PC-3 (cell line): ENCODE measurements around the gene GNAI2. TPM values are rescaled to one million over a fixed set of nuclear protein-coding genes. Genes with fewer than 3 reads are reported as not detected.

Experiments
- ATAC-seq: fragments of 200-7000 bp; cut with Tn5 transposase; 2 replicates; pipeline ENCODE4 v1.9.1; 2020; ENCODE audit warnings: mild to moderate bottlenecking, moderate library complexity
- BruUV-seq: library from RNA; stranded (reverse); fragments of 400-500 nt; replicated peaks from 2 replicates; lab custom pipeline; 2021; lab: Mats Ljungman, UMichigan
- CTCF ChIA-PET: fragments of 300-600 bp; sonication (Branson Sonifier 250); formaldehyde crosslinking; loops from one replicate; lab custom pipeline; 2022; ENCODE audit warnings: antibody characterized with exemption; lab: Charles Lee
- POLR2A ChIA-PET: fragments of 300-600 bp; sonication (Branson Sonifier 250); formaldehyde crosslinking; loops from one replicate; lab custom pipeline; 2022; ENCODE audit warnings: antibody characterized with exemption; ENCODE audit not compliant: unreplicated experiment; lab: Charles Lee
- DNase-seq: peaks from one replicate; pipeline ENCODE4 v3.0.0-alpha.2; 2015
- H2AFZ ChIP-seq: fragments of 300-600 bp; sonication (generic); 2 replicates; pipeline ENCODE4 v1.6.0; 2016; ENCODE audit warnings: antibody characterized with exemption, low read length
- H3F3A ChIP-seq: fragments of 300-600 bp; sonication (generic); one replicate; pipeline ENCODE4 v1.6.0; 2017; ENCODE audit warnings: antibody characterized with exemption, low read length, control low read depth, mild to moderate bottlenecking; ENCODE audit not compliant: unreplicated experiment
- H3K27ac ChIP-seq: fragments of 300-600 bp; sonication (generic); 2 replicates; pipeline ENCODE4 v1.5.1; 2016; ENCODE audit warnings: mild to moderate bottlenecking, low read length
- H3K27me3 ChIP-seq: fragments of 300-600 bp; sonication (generic); 2 replicates; pipeline ENCODE4 v1.6.1; 2016; ENCODE audit warnings: low read length, mixed read lengths
- H3K36me3 ChIP-seq: fragments of 300-600 bp; sonication (generic); 2 replicates; pipeline ENCODE4 v1.6.1; 2016; ENCODE audit warnings: low read depth, mixed run types, low read length, mixed read lengths
- H3K4me1 ChIP-seq: fragments of 300-600 bp; sonication (generic); 2 replicates; pipeline ENCODE4 v1.5.1; 2016; ENCODE audit warnings: low read length; ENCODE audit not compliant: insufficient read depth
- H3K4me2 ChIP-seq: fragments of 300-600 bp; sonication (generic); 2 replicates; pipeline ENCODE4 v1.6.0; 2016; ENCODE audit warnings: low read length
- H3K4me3 ChIP-seq: fragments of 300-600 bp; sonication (generic); 2 replicates; pipeline ENCODE4 v1.5.1; 2016; ENCODE audit warnings: mild to moderate bottlenecking, low read length, mixed read lengths
- H3K79me2 ChIP-seq: fragments of 300-600 bp; sonication (generic); 2 replicates; pipeline ENCODE4 v1.6.1; 2017; ENCODE audit warnings: low read length, mixed read lengths
- H3K9ac ChIP-seq: fragments of 300-600 bp; sonication (generic); 2 replicates; pipeline ENCODE4 v1.6.0; 2016; ENCODE audit warnings: mild to moderate bottlenecking, low read length
- H3K9me2 ChIP-seq: fragments of 300-600 bp; sonication (generic); replicated peaks from 2 replicates; pipeline ENCODE4 v1.6.1; 2016; ENCODE audit warnings: mixed run types, low read length, mixed read lengths
- H3K9me3 ChIP-seq: fragments of 300-600 bp; sonication (generic); 2 replicates; pipeline ENCODE4 v1.6.1; 2016; ENCODE audit warnings: low read length, mixed read lengths
- H4K20me1 ChIP-seq: fragments of 300-600 bp; sonication (generic); 2 replicates; pipeline ENCODE4 v1.6.1; 2016; ENCODE audit warnings: low read length, mixed read lengths
- CTCF ChIP-seq: fragments of 300-600 bp; sonication (generic); conservative IDR thresholded peaks from 2 replicates; pipeline ENCODE4 v1.5.1; 2017; ENCODE audit warnings: antibody characterized with exemption, low read depth, mild to moderate bottlenecking, low read length
- EZH2 ChIP-seq: fragments of 300-600 bp; sonication (generic); IDR thresholded peaks from one replicate; pipeline ENCODE4 v1.6.1; 2017; ENCODE audit warnings: antibody characterized with exemption, mild to moderate bottlenecking, low read length; ENCODE audit not compliant: unreplicated experiment
- EZH2phosphoT487 ChIP-seq: fragments of 300-600 bp; sonication (generic); IDR thresholded peaks from 2 replicates; pipeline ENCODE4 v1.6.1; 2018; ENCODE audit warnings: mild to moderate bottlenecking, antibody characterized with exemption, low read length, borderline replicate concordance
- intact Hi-C: fragments of 100-400 bp; cut with micrococcal nuclease; formaldehyde crosslinking; loops from 2 replicates; pipeline ENCODE4 v1.9.0; 2023
- total RNA-seq: library from RNA; depleted of rRNA; stranded (reverse); fragments of >200 nt; gene quantifications from 2 replicates; pipeline ENCODE4 v1.2.3, GENCODE V29; 2014

Gene GNAI2
- total RNA-seq, 1 experiment from 2014 or later = 221 TPM

GRCh38 chr3:50294089-50294488 is 58.1 kb downstream of the GNAI2 start:
- DNase-seq = no peak
- ChIA-PET CTCF (no interaction called here), POLR2A (no interaction called here)

GRCh38 chr3:50294492-50295403 is 58.7 kb downstream of the GNAI2 start:
- no TSS peak for BruUV-seq
- Histone ChIP-seq H3K4me1 (peaks cover 17% of the 10 kb centered on the region), H3K9me3 (no peaks in the 10 kb centered on the region), H2AFZ (no peak overlapping the region), H3F3A (peaks cover 4% of the 10 kb centered on the region), H3K36me3 (peaks cover 9% of the 10 kb centered on the region), H3K27me3 (no peaks in the 10 kb centered on the region), H3K79me2 (peaks cover 36% of the 10 kb centered on the region), H3K9me2 (no peaks in the 10 kb centered on the region), H3K4me2 (no peak overlapping the region), H3K9ac (no peak overlapping the region), H3K27ac (no peak overlapping the region), H3K4me3 (no peak overlapping the region), H4K20me1 (no peaks in the 10 kb centered on the region)
- DNase-seq (no peak), ATAC-seq (no peak)
- intact Hi-C loops = no loop called here
- TF ChIP-seq CTCF = no peak
- TF ChIP-seq EZH2 = no peak
- TF ChIP-seq EZH2phosphoT487 = no peak
- ChIA-PET CTCF (no interaction called here), POLR2A (no interaction called here)

More at GRCh38 chr3:50294089-50294488, 58.1 kb downstream of the GNAI2 start:
- no peak overlapping the region for H3K4me2 ChIP-seq
- no peak overlapping the region for H3K27ac ChIP-seq
- no peak overlapping the region for H3K4me3 ChIP-seq
- no peaks in the 10 kb centered on the region for H4K20me1 ChIP-seq
- H3K9me3 ChIP-seq = no peaks in the 10 kb centered on the region
- peaks cover 43% of the 10 kb centered on the region for H3K79me2 ChIP-seq
- peaks cover 15% of the 10 kb centered on the region for H3K36me3 ChIP-seq
- H2AFZ ChIP-seq = no peak overlapping the region
- no peak overlapping the region for H3K9ac ChIP-seq
- no peaks in the 10 kb centered on the region for H3K27me3 ChIP-seq
- BruUV-seq = no TSS peak
- intact Hi-C loops = no loop called here
- no peak for TF ChIP-seq EZH2
- no peak for TF ChIP-seq CTCF
- TF ChIP-seq EZH2phosphoT487 = no peak
- H3K4me1 ChIP-seq = peaks cover 16% of the 10 kb centered on the region
- peaks cover 4% of the 10 kb centered on the region for H3F3A ChIP-seq
- no peak for ATAC-seq
- H3K9me2 ChIP-seq = no peaks in the 10 kb centered on the region
